ENCODE results near the gene UMAD1.

The UMAD1 gene

GRCh38 chr7:7829667-7830066 lies 189.1 kb downstream of the UMAD1 start:
- DNase-seq (ENCODE audit: low read depth in 2 of 2): no peak

GRCh38 chr7:7830122-7830878 lies 189.7 kb downstream of the UMAD1 start:
- DNase-seq (ENCODE audit: low read depth in 2 of 2): no peak

- no peak for DNase-seq (ENCODE audit: low read depth in 2 of 2)
Observed at GRCh38 chr7:7832518-7832917, 192.0 kb downstream of the UMAD1 start.

- no peak for DNase-seq (ENCODE audit: low read depth in 2 of 2)
Observed at GRCh38 chr7:7834761-7835160, 194.2 kb downstream of the UMAD1 start.

GRCh38 chr7:7841027-7841426 lies 200.5 kb downstream of the UMAD1 start:
- no peak for DNase-seq (ENCODE audit: low read depth in 2 of 2)

- no peak for DNase-seq (ENCODE audit: low read depth in 2 of 2)
Observed at GRCh38 chr7:7843240-7843639, 202.7 kb downstream of the UMAD1 start.

GRCh38 chr7:7843972-7844371 lies 203.4 kb downstream of the UMAD1 start:
- DNase-seq (ENCODE audit: low read depth in 2 of 2): no peak

- DNase-seq (ENCODE audit: low read depth in 2 of 2): no peak
Observed at GRCh38 chr7:7848246-7848645, 207.7 kb downstream of the UMAD1 start.

GRCh38 chr7:7848892-7849291 lies 208.3 kb downstream of the UMAD1 start:
- DNase-seq (ENCODE audit: low read depth in 2 of 2): no peak

GRCh38 chr7:7850150-7850549 lies 209.6 kb downstream of the UMAD1 start:
- DNase-seq (ENCODE audit: low read depth in 2 of 2): no peak

GRCh38 chr7:7851381-7851780 lies 210.8 kb downstream of the UMAD1 start:
- no peak for DNase-seq (ENCODE audit: low read depth in 2 of 2)

- no peak for DNase-seq (ENCODE audit: low read depth in 2 of 2)
Observed at GRCh38 chr7:7851991-7852390, 211.4 kb downstream of the UMAD1 start.

GRCh38 chr7:7857143-7857583 lies 216.6 kb downstream of the UMAD1 start:
- no peak for DNase-seq (ENCODE audit: low read depth in 2 of 2)

- DNase-seq (ENCODE audit: low read depth in 2 of 2): no peak
Observed at GRCh38 chr7:7858559-7858958, 218.0 kb downstream of the UMAD1 start.

GRCh38 chr7:7859411-7859810 lies 218.9 kb downstream of the UMAD1 start:
- DNase-seq (ENCODE audit: low read depth in 2 of 2): no peak

GRCh38 chr7:7861211-7861633 lies 220.7 kb downstream of the UMAD1 start:
- no peak for DNase-seq (ENCODE audit: low read depth in 2 of 2)

- no peak for DNase-seq (ENCODE audit: low read depth in 2 of 2)
Observed at GRCh38 chr7:7862393-7862792, 221.8 kb downstream of the UMAD1 start.

GRCh38 chr7:7867846-7868571 lies 227.5 kb downstream of the UMAD1 start:
- no peak for DNase-seq (ENCODE audit: low read depth in 2 of 2)

GRCh38 chr7:7868572-7868899 lies 228.0 kb downstream of the UMAD1 start:
- no peak for DNase-seq (ENCODE audit: low read depth in 2 of 2)

GRCh38 chr7:7869036-7869435 lies 228.5 kb downstream of the UMAD1 start:
- no peak for DNase-seq (ENCODE audit: low read depth in 2 of 2)

GRCh38 chr7:7869651-7870050 lies 229.1 kb downstream of the UMAD1 start:
- no peak for DNase-seq (ENCODE audit: low read depth in 2 of 2)

- DNase-seq (ENCODE audit: low read depth in 2 of 2): no peak
Observed at GRCh38 chr7:7870555-7870954, 230.0 kb downstream of the UMAD1 start.

GRCh38 chr7:7876419-7876818 lies 235.9 kb downstream of the UMAD1 start:
- DNase-seq (ENCODE audit: low read depth in 2 of 2): no peak
